Heart right ventricle (tissue), 16 donors: ENCODE measurements around the gene FAM9A. TPM values are rescaled to one million over a fixed set of nuclear protein-coding genes. Genes with fewer than 3 reads are reported as not detected.
A peak's percentile ranks its signal among the peaks of the same experiment; 100 is the strongest.

ENCODE experiments used
- ATAC-seq, 8 donors: fragments of 200-7000 bp; cut with Tn5 transposase; one replicate each; pipeline ENCODE4 v1.9.1; 2020; ENCODE audit warnings: mild to moderate bottlenecking in 8 of 8, moderate library complexity in 8 of 8, moderate number of reproducible peaks in 1 of 8
- DNase-seq, 2 donors: peaks; one replicate each; pipeline ENCODE4 v3.0.0-alpha.2; 2020
- H3K27ac ChIP-seq, 10 donors: fragments of 200-600 bp; sonication (generic) in 2 of 10; one replicate each; pipeline versions ENCODE4 v1.5.0 to v1.8.0; 2020 to 2022; ENCODE audit warnings: mild to moderate bottlenecking in 3 of 10
- H3K27me3 ChIP-seq, 7 donors: fragments of 200-600 bp; one replicate each; pipeline ENCODE4 v1.8.0; 2021 to 2022; ENCODE audit warnings: mild to moderate bottlenecking in 2 of 7
- H3K36me3 ChIP-seq, 9 donors: fragments of 200-600 bp; sonication (generic) in 1 of 9; one replicate each; pipeline versions ENCODE4 v1.5.0 to v1.8.0; 2020 to 2022; ENCODE audit warnings: mild to moderate bottlenecking in 2 of 9
- H3K4me1 ChIP-seq, 9 donors: fragments of 200-600 bp; sonication (generic) in 1 of 9; one replicate each; pipeline versions ENCODE4 v1.5.0 to v1.8.0; 2020 to 2022; ENCODE audit warnings: mild to moderate bottlenecking in 4 of 9
- H3K4me3 ChIP-seq, 10 donors: fragments of 200-600 bp; sonication (generic) in 2 of 10; one replicate each; pipeline versions ENCODE4 v1.5.0 to v1.8.0; 2020 to 2022; ENCODE audit warnings: mild to moderate bottlenecking in 7 of 10, moderate library complexity in 2 of 10
- H3K9me3 ChIP-seq, 11 donors: fragments of 200-600 bp in 10 of 11; sonication (generic) in 2 of 11; one replicate each; pipeline versions ENCODE4 v1.5.0 to v1.8.0; 2013 to 2022; ENCODE audit warnings: mild to moderate bottlenecking in 2 of 11, control low read depth in 1 of 11, moderate library complexity in 1 of 11
- CTCF ChIP-seq, 9 donors: fragments of 200-600 bp; sonication (generic) in 2 of 9; IDR thresholded peaks; one replicate each; pipeline versions ENCODE4 v1.5.0 to v1.8.0; 2021 to 2022; ENCODE audit warnings: antibody characterized with exemption in 9 of 9, mild to moderate bottlenecking in 5 of 9, moderate library complexity in 1 of 9
- WGBS, 2 donors: extraction: QIAGEN DNeasy Blood & Tissue Kit; methylation state at CpG; one replicate each; pipeline ENCODE4 v1.1.7; 2013; ENCODE audit warnings: inconsistent platforms in 1 of 2; 5-methylcytosine and 5-hydroxymethylcytosine counted together
- intact Hi-C, 10 donors: fragments of 100-400 bp; cut with DNase I; formaldehyde crosslinking; loops; one replicate each; pipeline versions ENCODE4 v1.11.1 to v1.14.2; 2022
- polyA plus RNA-seq, 2 donors: library from polyadenylated mRNA; stranded (reverse); fragments of 200-250 nt; gene quantifications; one replicate each; pipeline ENCODE4 v1.2.3, GENCODE V29; 2013
- total RNA-seq, 10 donors: library from RNA; stranded (reverse); fragmentation: NEBNext Ultra II Directional in 3 of 10; extraction: Animal tissue kit (Norgen Biotek cat#: 25700) in 3 of 10; gene quantifications; one replicate each; pipeline versions ENCODE4 v1.2.1 to v1.2.4, GENCODE V29; 2021 to 2023
- donor health status: Arrhythmogenic right ventricular cardiomyopathy.
- donor health status: ischemic (EF 13 %, LVEDD 7.1; RV severe dilation, severe dysfunction).
- donor health status: healthy with polysubstance abuse.
- donor health status: DM: no; HTN: yes; CAD: no.
- donor health status: DM: no; HTN: no; CAD: no.
- donor health status: ischemic (EF 25% LVEDD 6.9; RV normal size, moderate dysfunction).
- donor health status: ischemic (EF 25% LVEDD 5.7; RV mildly dilated, moderate dysfunction).
- donor health status: healthy.
- donor health status: DM: yes; HTN: yes; CAD: no.
- donor health status: Ischemic cardiomyopathy.
- donor health status: ischemic (EF 35%, LVEDD 5.7; RV mildly dilated, moderate dysfunction).
- donor health status: nonischemic (EF 11% LVEDD 7.7; RV severe dilation, severe dysfunction).
- donor health status: DM: yes; HTN: yes; CAD: no.
- donor health status: PGD.
- donor health status: ischemic (EF 29% LVEDD 5.4; RV normal size, mild dysfunction).
- donor health status: nonischemic (EF 23%, LVEDD 6.1; RV moderate dilation, normal function).

Gene FAM9A
- total and polyA plus RNA-seq, 12 donors, result not detected

- no peak for ATAC-seq
- WGBS, 2 donors, result 41 to 49% methylated on average over 5 of the region's 5 CpGs
- no peaks in the 10 kb centered on the region for H3K36me3 ChIP-seq
- TF ChIP-seq CTCF (IDR thresholded peaks at IDR 0.05), result no peak
- H3K27ac ChIP-seq, result no peak overlapping the region
- no peaks in the 10 kb centered on the region for H3K9me3 ChIP-seq
- H3K4me3 ChIP-seq, result no peak overlapping the region
- no peak for DNase-seq
- H3K27me3 ChIP-seq, result peaks cover 0 to 52% (median 0%) of the 10 kb centered on the region in 7 donors
- no peaks in the 10 kb centered on the region for H3K4me1 ChIP-seq
- intact Hi-C loops, result loop anchor here in 2 of 10 donors (10.0 kb wide), 2 partner anchors 884 to 894 kb away; no protein-coding TSS in a partner anchor
These were observed 19.8 kb upstream of the FAM9A start for GRCh38 chrX:8820910-8821527.

GRCh38 chrX:8815460-8816065 lies 14.4 kb upstream of the FAM9A start:
- no peaks in the 10 kb centered on the region for H3K36me3 ChIP-seq
- TF ChIP-seq CTCF (IDR thresholded peaks at IDR 0.05), result peak; percentile 15 to 81 (median 67)
- H3K4me3 ChIP-seq, result no peak overlapping the region
- H3K9me3 ChIP-seq, result no peaks in the 10 kb centered on the region
- ATAC-seq (no peak), DNase-seq (peak in 1 of 2 donors; percentile 13)
- H3K27me3 ChIP-seq, result peaks cover 0 to 22% (median 0%) of the 10 kb centered on the region in 7 donors
- intact Hi-C loops, result loop anchor here in 5 of 10 donors (5.0 to 10.0 kb wide), 3 partner anchors 71 to 1302 kb away; no protein-coding TSS in a partner anchor
- H3K4me1 ChIP-seq, result no peaks in the 10 kb centered on the region
- no peak overlapping the region for H3K27ac ChIP-seq

DNA sequence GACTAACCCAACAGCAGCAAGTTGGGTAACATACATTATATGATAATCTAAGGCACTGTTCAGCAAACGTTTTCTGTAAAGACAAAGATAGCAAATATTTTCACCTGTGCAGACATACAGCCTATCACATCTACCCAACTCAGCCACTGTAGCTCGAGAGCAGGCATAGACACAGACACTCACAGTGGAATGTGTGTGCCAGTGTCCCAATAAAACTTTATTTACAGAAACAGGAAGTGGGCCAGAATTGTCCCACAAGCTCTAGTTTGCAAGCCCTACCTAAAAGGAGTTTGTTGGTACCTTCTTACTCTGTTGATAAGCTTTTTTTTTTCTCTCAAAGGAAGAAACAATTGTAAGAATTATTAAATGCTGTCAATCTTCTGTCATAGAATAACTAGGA lies 11.9 kb upstream of the FAM9A start:
- H3K4me3 ChIP-seq, result no peak overlapping the region
- H3K36me3 ChIP-seq, result no peaks in the 10 kb centered on the region
- no peak overlapping the region for H3K27ac ChIP-seq
- H3K9me3 ChIP-seq, result no peaks in the 10 kb centered on the region
- ATAC-seq, result no peak
- H3K4me1 ChIP-seq, result no peaks in the 10 kb centered on the region
- peaks cover 0 to 16% (median 0%) of the 10 kb centered on the region in 7 donors for H3K27me3 ChIP-seq
- WGBS, 2 donors, result 72 to 77% methylated on average over 2 of the region's 2 CpGs
- no peak for DNase-seq
- TF ChIP-seq CTCF (IDR thresholded peaks at IDR 0.05), result no peak
- intact Hi-C loops, result loop anchor here in 5 of 10 donors (5.0 to 10.0 kb wide), 3 partner anchors 68 to 818 kb away; no protein-coding TSS in a partner anchor

DNA sequence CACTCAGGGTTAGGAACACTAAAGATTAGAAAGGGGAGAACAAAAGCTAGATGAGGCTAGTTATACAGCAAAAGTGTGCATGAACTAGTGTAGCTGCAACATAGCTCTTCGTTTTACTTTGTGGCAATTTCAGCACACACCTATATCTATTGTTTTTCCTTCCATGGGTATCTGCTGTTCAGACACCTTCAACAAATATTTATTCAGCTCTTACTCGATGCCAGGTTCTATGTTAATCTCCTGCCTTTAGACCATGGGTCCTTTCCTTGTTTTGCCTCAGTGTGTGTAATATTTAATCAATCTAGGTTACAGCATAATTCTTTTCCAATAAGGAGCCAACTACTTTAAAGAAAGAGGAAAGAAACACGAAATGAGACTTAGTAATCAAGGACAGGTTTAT lies 10.4 kb upstream of the FAM9A start:
- no peaks in the 10 kb centered on the region for H3K4me1 ChIP-seq
- 72 to 73% methylated on average over 3 of the region's 3 CpGs for WGBS, 2 donors
- intact Hi-C loops, result loop anchor here in 5 of 10 donors (5.0 to 10.0 kb wide), 3 partner anchors 67 to 817 kb away; no protein-coding TSS in a partner anchor
- H3K27me3 ChIP-seq, result peaks cover 0 to 17% (median 0%) of the 10 kb centered on the region in 7 donors
- DNase-seq (no peak), ATAC-seq (no peak)
- H3K36me3 ChIP-seq, result no peaks in the 10 kb centered on the region
- H3K4me3 ChIP-seq, result no peak overlapping the region
- no peak for TF ChIP-seq CTCF (IDR thresholded peaks at IDR 0.05)
- H3K9me3 ChIP-seq, result no peaks in the 10 kb centered on the region
- no peak overlapping the region for H3K27ac ChIP-seq
